Progenitor cell of endocrine pancreas (in vitro differentiated cells): ENCODE data around the gene COL27A1. TPM values are rescaled to one million over a fixed set of nuclear protein-coding genes. Genes with fewer than 3 reads are reported as not detected.

Source experiments
- DNase-seq: peaks from one replicate; pipeline ENCODE4 v3.0.0; 2021; ENCODE audit warnings: low spot score; ENCODE audit not compliant: unreplicated experiment
- H3K27ac Mint-ChIP-seq: 2 replicates; pipeline ENCODE4 v1.8.0; 2021; ENCODE audit warnings: mild to moderate bottlenecking, moderate library complexity, mixed read lengths
- H3K27me3 Mint-ChIP-seq: 2 replicates; pipeline ENCODE4 v1.8.0; 2021; ENCODE audit warnings: mixed read lengths
- H3K36me3 Mint-ChIP-seq: 2 replicates; pipeline ENCODE4 v1.8.0; 2022; ENCODE audit warnings: mixed read lengths; ENCODE audit not compliant: insufficient read depth
- H3K4me1 Mint-ChIP-seq: 2 replicates; pipeline ENCODE4 v1.8.0; 2021; ENCODE audit warnings: low read depth, mixed read lengths
- H3K4me3 Mint-ChIP-seq: 2 replicates; pipeline ENCODE4 v1.8.0; 2021; ENCODE audit warnings: low read depth, mild to moderate bottlenecking, moderate library complexity, mixed read lengths
- H3K9me3 Mint-ChIP-seq: 2 replicates; pipeline ENCODE4 v1.8.0; 2021; ENCODE audit warnings: low read depth, mixed read lengths
- total RNA-seq: library from RNA; stranded (reverse); gene quantifications from 2 replicates; pipeline ENCODE4 v1.2.1, GENCODE V29; 2021
- TF ChIP-seq, protein P1 (sequence below): fragments of 200-600 bp; sonication (generic); IDR thresholded peaks from one replicate; pipeline ENCODE4 v1.5.0; 2021; ENCODE audit warnings: antibody characterized with exemption, mild to moderate bottlenecking; ENCODE audit not compliant: unreplicated experiment

COL27A1 gene
- total RNA-seq, 1 donor from 2014 or later = 178 TPM

DNA sequence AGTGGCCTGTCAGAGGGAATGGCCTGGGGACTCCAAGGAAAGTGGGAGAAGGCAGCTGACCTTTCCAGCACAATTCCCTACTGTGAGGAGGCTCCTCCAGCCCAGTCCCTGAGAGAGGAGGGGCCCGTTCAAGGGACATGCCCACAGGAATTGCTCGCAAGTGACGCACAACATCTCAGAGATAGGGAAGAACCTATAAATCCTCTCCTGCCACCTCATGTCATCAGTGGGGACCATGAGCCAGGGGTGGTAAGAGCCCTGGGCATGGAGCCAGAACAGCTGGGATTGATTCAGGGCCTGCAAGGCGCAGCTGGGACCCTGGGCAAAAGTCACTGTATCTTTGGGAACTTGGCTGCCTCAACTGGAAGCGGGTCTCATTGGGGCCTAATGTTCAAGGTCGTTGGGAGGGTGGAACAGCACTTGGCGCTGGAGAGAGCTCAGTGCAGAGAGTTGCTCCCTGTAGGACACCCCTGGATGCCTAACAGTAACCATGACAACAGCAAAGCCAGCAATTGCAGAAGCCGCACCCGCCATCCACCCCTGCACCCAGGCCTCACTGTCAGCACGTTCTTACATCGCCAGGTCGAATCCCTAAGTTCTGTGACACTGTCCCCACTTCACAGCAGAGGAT, 126.3 kb downstream of the COL27A1 start:
- Mint-ChIP-seq H3K4me3 (no peak overlapping the region), H3K9me3 (no peaks in the 10 kb centered on the region), H3K27me3 (no peaks in the 10 kb centered on the region), H3K36me3 (peaks cover 20% of the 10 kb centered on the region), H3K27ac (no peak overlapping the region), H3K4me1 (no peaks in the 10 kb centered on the region)
- TF ChIP-seq, protein P1, sequence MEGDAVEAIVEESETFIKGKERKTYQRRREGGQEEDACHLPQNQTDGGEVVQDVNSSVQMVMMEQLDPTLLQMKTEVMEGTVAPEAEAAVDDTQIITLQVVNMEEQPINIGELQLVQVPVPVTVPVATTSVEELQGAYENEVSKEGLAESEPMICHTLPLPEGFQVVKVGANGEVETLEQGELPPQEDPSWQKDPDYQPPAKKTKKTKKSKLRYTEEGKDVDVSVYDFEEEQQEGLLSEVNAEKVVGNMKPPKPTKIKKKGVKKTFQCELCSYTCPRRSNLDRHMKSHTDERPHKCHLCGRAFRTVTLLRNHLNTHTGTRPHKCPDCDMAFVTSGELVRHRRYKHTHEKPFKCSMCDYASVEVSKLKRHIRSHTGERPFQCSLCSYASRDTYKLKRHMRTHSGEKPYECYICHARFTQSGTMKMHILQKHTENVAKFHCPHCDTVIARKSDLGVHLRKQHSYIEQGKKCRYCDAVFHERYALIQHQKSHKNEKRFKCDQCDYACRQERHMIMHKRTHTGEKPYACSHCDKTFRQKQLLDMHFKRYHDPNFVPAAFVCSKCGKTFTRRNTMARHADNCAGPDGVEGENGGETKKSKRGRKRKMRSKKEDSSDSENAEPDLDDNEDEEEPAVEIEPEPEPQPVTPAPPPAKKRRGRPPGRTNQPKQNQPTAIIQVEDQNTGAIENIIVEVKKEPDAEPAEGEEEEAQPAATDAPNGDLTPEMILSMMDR = no peak
- no peak for DNase-seq

DNA sequence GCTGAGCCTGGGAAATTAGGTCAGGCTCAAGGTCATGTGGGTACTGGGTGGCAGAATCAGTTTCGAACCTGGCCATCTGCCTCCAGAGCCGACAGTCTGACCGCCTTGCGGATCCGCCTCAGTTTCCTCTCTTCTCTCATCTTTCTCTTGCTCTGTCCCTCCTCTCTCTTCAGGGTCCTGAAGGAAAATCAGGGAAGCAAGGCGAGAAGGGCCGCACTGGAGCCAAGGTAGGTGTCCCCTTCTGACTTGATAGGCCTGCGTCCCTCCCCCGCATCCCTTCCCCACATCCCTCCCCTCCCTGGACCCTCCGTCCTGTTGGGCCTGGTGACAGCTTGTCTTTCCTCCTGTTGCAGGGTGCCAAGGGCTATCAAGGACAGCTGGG, 126.8 kb downstream of the COL27A1 start:
- TF ChIP-seq, protein P1 = no peak
- H3K27ac Mint-ChIP-seq = no peak overlapping the region
- H3K4me3 Mint-ChIP-seq = no peak overlapping the region
- H3K36me3 Mint-ChIP-seq = peaks cover 18% of the 10 kb centered on the region
- no peaks in the 10 kb centered on the region for H3K4me1 Mint-ChIP-seq
- H3K9me3 Mint-ChIP-seq = no peaks in the 10 kb centered on the region
- no peaks in the 10 kb centered on the region for H3K27me3 Mint-ChIP-seq
- DNase-seq = no peak

DNA sequence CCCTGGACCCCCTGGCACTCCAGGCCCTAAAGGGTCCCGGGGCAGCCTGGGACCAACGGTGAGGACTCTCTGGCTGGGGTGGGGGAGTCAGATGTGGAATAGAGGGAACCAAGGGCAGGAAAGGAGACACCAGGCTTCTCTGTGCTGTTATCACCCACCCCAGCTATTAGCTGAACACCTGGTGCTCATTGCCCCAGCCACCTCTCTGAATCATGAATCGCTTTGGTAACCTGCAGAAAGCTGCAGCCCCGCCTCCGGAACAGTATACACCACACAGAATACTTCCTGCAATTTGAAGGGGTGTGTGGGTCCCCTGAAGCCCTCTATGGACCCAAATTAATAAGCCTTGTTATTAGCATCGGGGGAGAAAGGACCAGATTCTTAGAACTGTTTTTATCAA, 127.2 kb downstream of the COL27A1 start:
- H3K4me1 Mint-ChIP-seq = no peaks in the 10 kb centered on the region
- no peak overlapping the region for H3K4me3 Mint-ChIP-seq
- H3K36me3 Mint-ChIP-seq = peaks cover 17% of the 10 kb centered on the region
- no peak for DNase-seq
- TF ChIP-seq, protein P1 = no peak
- H3K27ac Mint-ChIP-seq = no peak overlapping the region
- H3K9me3 Mint-ChIP-seq = no peaks in the 10 kb centered on the region
- H3K27me3 Mint-ChIP-seq = no peaks in the 10 kb centered on the region

DNA sequence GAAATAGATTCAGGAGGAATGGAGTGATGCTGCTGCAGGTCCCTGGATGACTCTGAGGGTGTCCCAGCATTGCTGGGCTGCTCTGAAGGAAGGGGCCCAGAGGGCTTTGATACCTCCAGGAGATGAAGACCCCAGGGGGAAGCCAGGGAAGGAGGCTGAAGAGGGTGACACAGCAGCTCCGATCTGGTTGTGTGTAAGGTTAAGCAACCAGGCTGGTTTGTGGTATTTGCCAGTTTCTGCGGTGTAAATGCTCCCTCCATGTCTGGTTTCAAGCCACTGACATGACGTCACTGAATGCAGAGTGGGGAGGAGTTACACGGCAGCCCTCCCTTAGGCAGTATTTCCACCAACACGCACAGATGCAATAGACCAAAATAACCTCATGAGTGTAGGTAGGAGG, 127.6 kb downstream of the COL27A1 start:
- H3K27ac Mint-ChIP-seq = no peak overlapping the region
- H3K4me3 Mint-ChIP-seq = no peak overlapping the region
- H3K27me3 Mint-ChIP-seq = no peaks in the 10 kb centered on the region
- H3K4me1 Mint-ChIP-seq = no peaks in the 10 kb centered on the region
- peaks cover 17% of the 10 kb centered on the region for H3K36me3 Mint-ChIP-seq
- TF ChIP-seq, protein P1 = no peak
- no peaks in the 10 kb centered on the region for H3K9me3 Mint-ChIP-seq
- DNase-seq = no peak

DNA sequence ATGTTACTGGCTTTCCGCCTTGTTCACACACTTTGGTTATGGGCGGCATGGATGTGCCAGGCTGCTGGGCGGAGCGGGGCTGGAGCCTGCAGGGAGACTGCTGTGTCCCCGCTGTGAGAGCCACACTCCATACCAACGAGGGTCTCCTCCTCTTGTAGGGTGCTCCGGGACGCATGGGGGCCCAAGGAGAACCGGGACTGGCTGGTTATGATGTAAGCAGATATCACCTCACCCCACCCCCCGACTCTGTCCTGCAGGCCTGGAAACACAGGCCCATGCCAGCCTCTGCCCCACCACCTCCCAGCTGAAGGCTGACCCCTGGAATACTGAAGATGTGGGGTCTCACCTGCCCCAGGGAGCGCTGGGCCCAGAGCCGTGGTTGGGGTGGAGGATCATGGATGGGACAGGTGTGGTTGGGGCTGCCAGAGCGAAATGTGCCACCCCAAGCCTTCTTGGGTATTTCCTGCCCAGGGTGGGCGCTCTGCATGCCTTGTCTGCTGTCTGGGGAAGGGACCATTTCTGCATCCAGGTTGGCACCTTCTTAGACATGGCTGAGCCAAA, 128.3 kb downstream of the COL27A1 start:
- no peaks in the 10 kb centered on the region for H3K9me3 Mint-ChIP-seq
- H3K4me1 Mint-ChIP-seq = no peaks in the 10 kb centered on the region
- no peak overlapping the region for H3K27ac Mint-ChIP-seq
- peaks cover 12% of the 10 kb centered on the region for H3K36me3 Mint-ChIP-seq
- no peak overlapping the region for H3K4me3 Mint-ChIP-seq
- DNase-seq = no peak
- TF ChIP-seq, protein P1 = no peak
- H3K27me3 Mint-ChIP-seq = no peaks in the 10 kb centered on the region
